GM21526 (cell line): ENCODE measurements around the gene FGFBP3.

Experiments used
- ATAC-seq: cut with Tn5 transposase; IDR thresholded peaks from one replicate; pipeline ENCODE4 v1.9.1; 2021; ENCODE audit warnings: moderate library complexity; ENCODE audit not compliant: unreplicated experiment, low FRiP score

The FGFBP3 gene

GRCh38 chr10:91909117-91909677 is at the start of gene FGFBP3:
FGFBP3 (minus strand) TSS chr10:91909486; CDS start chr10:91908969, 517 bp downstream.
- ATAC-seq, result no peak

DNA sequence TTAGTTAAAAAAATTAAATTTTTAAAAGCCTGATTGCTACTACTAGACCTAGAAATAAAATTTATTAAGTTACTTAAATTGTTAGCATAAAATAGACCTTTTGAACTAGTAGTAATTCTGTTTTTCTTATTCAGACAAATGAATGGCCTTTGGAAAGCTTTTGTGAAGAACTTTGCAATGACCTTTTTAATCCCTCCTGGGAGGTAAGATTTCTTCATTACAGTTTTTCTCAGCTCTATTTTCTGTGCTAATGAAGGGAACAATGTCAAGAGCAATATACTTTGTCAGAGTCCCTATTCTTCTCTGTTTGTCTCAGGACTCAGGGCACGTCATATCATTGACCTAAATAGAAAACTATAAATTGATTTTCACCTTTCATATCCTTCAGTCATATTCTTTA is 47.8 kb upstream of the FGFBP3 start:
- ATAC-seq, result no peak

DNA sequence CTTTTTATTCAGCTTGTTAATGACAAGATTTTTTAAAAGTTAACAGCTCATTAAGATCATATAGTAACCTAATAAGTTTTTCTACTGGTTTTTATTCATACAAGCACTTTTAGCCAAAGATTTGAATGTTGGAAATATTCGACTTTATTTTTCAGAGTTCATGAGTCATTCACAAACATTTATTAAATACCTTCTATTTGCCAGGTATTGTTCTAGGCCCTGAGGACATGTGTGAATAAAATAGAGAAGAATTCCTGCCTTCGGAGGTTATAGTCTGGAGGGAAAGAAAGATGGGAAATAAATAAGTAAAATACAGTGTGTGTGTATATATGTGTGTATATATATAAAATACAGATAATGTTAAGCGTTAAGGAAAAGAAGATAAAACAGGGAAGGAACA is 45.8 kb upstream of the FGFBP3 start:
- no peak for ATAC-seq

DNA sequence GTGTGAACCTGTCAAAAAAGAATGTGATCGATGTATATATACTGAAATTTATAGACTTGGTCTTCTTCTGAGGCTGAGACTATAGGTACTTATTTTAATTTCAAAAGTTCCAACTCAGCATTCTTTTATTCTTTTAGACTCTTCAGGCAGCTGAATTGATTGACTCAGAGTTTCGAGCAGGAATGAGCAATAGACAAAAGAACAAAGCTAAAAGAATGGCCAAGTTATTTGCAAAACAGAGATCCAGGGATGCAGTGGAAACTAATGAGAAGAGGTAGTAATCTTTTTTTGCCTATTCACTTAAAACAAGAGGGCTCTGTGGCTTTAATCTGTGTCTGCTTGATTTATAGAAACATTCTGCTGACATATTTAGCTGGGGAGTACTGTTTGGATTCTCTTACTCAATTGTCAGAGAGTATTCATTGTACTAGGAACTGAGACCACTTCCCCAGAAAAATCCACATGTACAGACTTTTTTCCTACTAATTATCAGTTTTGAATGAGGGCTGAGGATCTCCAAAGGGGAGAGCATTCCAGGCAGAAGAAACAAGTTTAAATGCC is 44.4 kb upstream of the FGFBP3 start:
- no peak for ATAC-seq

GRCh38 chr10:91944880-91945630 is 35.8 kb upstream of the FGFBP3 start:
- ATAC-seq, result no peak

DNA sequence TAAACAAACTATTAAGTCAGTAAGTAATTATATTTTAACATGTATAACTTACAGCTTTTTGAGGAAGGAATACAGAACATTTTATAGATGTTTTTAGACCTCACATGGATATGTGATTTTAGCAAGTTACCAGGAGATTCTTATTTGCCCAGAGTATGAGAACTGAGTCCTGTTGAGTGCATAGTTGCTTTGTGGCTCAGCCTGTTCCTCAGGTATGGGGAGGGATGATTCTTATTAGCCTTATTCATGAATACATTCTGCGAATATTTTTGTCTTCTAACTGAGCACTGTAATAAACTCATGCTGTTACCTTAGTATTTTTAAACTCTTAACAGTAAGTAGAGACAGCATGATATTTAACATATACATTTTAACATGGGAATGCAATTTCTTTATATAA is 32.1 kb upstream of the FGFBP3 start:
- no peak for ATAC-seq

- ATAC-seq, result no peak
These were observed 30.4 kb upstream of the FGFBP3 start for GRCh38 chr10:91939653-91940052.

DNA sequence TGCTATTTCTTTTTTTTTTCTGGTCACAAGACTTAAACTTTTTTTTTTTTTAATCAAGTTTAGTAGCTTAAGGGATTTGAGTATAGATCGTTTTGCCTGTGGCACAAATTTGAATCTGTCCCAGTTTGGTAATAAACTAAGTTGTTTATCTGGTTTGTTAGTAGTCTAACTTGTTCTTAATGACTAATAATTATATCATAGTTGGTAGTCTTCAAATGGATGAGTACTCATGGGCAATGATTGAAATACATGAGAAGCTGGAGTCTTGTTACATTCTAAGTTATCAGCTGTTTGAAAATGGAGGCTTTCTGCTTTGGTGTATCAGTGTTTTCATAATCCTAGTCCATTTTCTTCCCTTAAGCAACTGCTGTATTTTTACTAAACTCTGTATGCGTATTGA is 26.6 kb upstream of the FGFBP3 start:
- ATAC-seq, result no peak

GRCh38 chr10:91932737-91933136 is 23.5 kb upstream of the FGFBP3 start:
- ATAC-seq, result no peak

GRCh38 chr10:91931526-91932190 is 22.4 kb upstream of the FGFBP3 start:
- ATAC-seq, result no peak

DNA sequence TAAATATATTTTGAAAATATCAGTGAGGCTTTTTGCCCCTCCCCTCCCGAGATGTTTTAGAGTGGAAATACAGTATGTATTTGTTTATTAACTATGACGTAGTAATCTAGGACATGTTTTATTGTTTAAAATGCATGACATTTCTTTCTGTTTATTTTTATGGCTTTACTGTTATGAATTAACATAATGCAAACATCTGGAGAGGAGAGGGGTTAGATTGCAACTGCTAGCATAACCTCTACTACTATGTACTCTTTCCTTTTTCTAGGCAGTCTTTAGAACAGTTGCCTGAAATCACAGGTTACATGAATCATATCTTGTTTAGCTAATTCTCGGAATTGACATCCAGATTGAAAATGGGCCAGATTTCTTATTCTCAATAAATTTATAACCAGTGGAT is 21.7 kb upstream of the FGFBP3 start:
- ATAC-seq, result no peak

GRCh38 chr10:91925022-91925320 is 15.7 kb upstream of the FGFBP3 start:
- no peak for ATAC-seq

- ATAC-seq, result peak; percentile 31
These were observed 15.1 kb upstream of the FGFBP3 start for GRCh38 chr10:91924212-91925021.

- peak; percentile 94 for ATAC-seq
These were observed 14.3 kb upstream of the FGFBP3 start, which contains the start of gene BTAF1 for GRCh38 chr10:91923371-91924211. BTAF1 (plus strand) TSS chr10:91923770; CDS start chr10:91924077, 307 bp downstream.

DNA sequence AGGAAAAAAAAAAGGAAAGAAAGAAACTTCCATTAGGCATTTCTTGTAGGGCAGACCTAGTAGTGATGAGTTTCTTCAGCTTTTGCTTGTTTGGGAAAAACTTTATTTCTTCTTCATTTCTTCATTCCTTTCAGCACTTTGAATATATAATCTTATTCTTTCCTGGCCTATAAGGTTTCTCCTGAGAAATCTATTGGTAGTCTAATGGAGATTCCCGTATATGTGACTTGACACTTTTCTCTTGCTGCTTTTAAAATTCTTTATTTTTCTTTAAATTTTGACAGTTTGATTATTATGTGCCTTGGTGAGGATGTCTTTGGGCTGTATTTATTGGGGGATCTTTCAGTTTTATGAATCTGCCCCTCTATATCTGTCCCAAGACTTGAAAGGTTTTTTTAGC is 10.4 kb upstream of the FGFBP3 start:
- ATAC-seq, result no peak

DNA sequence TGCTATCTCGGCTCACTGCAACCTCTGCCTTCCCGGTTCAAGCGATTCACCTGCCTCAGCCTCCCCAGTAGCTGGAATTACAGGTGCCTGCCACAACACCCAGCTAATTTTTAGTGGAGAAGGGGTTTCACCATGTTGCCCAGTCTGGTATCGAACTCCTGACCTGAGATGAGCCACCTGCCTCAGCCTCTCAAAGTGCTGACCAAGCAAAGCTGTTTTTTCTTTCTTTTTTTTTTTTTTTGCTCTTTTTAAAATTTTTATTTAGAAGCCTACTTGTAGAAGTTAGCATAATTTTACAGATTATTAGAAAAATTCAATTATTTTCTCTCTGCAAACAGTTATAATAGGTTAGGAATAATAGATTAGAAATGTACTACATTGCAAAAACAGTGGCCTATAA is 1.2 kb upstream of the FGFBP3 start:
- ATAC-seq, result no peak

DNA sequence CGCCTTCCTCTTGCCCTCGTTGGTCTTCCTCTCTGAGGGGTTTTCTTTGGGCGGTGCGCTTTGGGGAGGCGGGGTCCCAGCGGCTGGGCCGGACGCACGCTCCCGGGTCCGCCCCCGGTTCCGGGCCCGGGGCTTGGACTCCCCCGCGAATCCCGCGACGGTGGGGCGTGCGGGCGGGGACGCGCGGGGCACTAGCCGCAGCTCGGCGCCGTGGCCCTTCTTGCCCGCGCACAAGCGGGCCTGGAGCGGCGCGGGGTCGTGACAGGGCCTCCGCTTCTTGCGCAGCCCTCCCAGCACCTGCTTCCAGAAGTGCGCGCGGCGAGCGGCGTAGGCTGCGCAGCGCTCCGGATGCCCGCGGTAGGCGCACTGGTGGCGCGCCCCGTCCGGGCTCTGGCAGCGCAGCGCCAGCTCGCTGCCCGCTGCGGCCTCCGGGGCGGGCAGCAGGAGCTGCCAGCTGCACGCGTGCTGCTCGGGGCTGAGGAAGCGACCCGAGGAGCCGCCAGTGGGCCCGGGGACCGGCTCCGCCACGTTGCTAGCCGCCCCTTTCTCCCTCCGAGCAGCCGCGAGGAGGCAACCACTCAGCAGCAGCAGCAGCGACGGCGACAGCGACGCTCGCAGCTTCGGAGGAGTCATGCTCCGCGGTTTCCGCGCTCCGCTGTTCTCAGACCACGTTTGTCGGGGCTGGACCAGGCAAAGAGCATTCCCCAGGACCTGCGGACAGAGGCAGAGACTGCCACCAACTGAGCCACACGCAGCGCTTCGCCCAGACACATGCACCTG is 759 bp downstream of the FGFBP3 start:
- ATAC-seq, result peak; percentile 93

DNA sequence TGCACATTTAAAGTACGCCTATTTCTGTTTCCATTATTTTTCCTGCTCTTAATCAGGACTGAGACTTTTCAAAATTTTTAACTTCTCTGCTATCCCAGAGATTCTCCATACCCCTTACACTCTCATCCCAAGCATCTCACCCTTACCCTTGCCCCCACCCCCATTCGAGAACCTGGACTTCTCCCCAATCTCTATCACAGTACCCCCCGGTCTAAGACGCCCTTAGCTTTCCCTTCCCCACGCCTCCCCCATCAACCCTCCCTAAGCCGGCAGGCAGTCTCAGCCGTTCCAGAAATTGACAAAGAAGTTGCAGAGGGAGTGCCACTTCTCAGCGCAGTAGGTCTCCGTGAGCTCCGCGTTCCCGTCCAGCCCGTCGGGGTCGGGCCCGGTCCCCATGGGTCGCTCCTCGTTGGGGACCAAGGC is 1.4 kb downstream of the FGFBP3 start:
- no peak for ATAC-seq

DNA sequence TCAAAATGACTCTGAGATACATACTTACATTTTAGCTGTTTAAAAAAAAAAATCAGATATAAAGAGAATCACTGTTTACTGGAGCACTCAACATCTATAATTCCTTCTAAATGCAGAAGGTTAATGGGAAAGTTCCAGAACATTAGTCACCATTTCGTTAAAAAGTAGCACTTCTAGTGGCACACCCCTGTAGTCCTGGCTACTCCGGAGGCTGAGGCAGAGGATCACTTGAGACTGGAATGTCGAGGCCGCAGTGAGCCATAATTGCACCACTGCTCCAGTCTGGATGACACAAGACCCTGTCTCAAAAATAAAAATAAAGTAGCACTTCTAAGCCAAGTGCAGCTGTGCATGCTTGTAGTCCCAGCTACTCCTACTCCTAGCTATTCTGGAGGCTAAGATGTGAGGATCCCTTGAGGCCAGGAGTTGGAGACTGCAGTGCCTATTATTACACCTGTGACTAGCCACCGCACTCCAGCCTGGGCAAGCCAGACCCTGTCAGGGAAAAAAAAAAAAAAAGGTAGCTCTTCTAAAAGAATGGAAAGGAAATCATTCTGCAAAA is 2.2 kb downstream of the FGFBP3 start:
- no peak for ATAC-seq
